ENCODE data around the gene ECD. TPM values are rescaled to one million over a fixed set of nuclear protein-coding genes. Genes with fewer than 3 reads are reported as not detected.

ECD gene
- polyA plus RNA-seq, 1 of the 3 experiments (the other 2 are of a cell fraction): 21.4 TPM

DNA sequence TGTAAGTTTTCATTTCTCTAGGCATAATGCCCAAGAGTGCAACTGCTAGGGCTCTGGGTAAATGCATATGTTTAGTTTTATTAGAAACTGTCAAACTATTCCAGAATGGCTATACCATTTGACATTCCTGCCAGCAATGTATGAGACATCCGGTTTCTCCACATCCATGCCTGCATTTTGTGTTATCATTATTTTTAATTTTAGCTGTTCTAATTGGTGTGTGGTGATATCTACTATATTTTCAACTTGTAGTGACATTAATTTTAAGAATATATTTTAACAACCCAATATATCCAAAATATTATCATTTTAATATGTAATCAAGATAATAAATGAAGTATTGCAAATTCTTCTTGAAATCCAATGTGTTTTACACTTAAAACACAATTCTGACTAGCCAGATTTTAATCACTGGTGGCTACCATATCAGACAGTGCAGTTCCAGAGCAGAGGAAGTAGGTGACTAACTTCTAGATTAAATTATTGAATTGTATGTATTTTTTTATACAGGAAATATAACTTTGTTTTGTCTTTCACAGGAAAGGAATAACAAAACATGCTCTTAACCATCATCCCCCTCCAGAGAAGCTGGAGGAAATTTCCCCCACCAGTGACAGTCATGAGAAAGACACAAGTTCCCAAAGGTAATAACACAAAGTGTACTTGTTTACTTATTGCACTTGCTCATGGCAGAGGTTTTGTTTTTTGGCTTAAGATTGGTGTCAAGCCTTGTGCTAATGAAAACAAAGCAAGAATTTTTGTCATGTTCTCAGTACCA lies 6.5 kb upstream of the ECD start:
- WGBS (ENCODE audit: low lambda C conversion rate): 100% methylated on average over 1 of the region's 1 CpG
- H4K20me1 ChIP-seq (ENCODE audit: insufficient read depth): no peaks in the 10 kb centered on the region
- no peak overlapping the region for H3K9ac ChIP-seq
- no peak for TF ChIP-seq GATA2 (CRISPR knock-in tag; IDR thresholded peaks at IDR 0.05)
- TF ChIP-seq, protein P1, sequence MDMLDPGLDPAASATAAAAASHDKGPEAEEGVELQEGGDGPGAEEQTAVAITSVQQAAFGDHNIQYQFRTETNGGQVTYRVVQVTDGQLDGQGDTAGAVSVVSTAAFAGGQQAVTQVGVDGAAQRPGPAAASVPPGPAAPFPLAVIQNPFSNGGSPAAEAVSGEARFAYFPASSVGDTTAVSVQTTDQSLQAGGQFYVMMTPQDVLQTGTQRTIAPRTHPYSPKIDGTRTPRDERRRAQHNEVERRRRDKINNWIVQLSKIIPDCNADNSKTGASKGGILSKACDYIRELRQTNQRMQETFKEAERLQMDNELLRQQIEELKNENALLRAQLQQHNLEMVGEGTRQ (IDR thresholded peaks at IDR 0.05; ENCODE audit: borderline replicate concordance, low read depth, low read length): no peak
- no peak for TF ChIP-seq MEF2A (IDR thresholded peaks at IDR 0.05; ENCODE audit: borderline replicate concordance, low read depth)
- TF ChIP-seq POLR2AphosphoS5 (IDR thresholded peaks at IDR 0.05; ENCODE audit: low read depth, low read length): no peak
- TF ChIP-seq FOSL2 (IDR thresholded peaks at IDR 0.05; ENCODE audit: borderline replicate concordance, low read depth): no peak
- no peak overlapping the region for H3K4me3 ChIP-seq (ENCODE audit: low read depth in 2 of 2, low read length in 1 of 2)
- H3K79me2 ChIP-seq (ENCODE audit: insufficient read depth): peaks cover 22% of the 10 kb centered on the region
- no peak overlapping the region for H2AFZ ChIP-seq (ENCODE audit: low read depth)
- H3K36me3 ChIP-seq (replicated peaks in 1 of 2; ENCODE audit: control insufficient read depth in 1 of 2, insufficient read depth in 2 of 2, low read length in 1 of 2): peaks cover 20 to 31% of the 10 kb centered on the region in 2 experiments
- CTCF ChIA-PET: interaction anchor here (1.1 kb wide), 1 partner anchor 15 kb away, joined by 5 read pairs; no protein-coding TSS in a partner anchor
- POLR2A ChIA-PET: interaction anchor here (0.6 kb wide), 1 partner anchor 284 kb away, joined by 3 read pairs; no protein-coding TSS in a partner anchor
- no peaks in the 10 kb centered on the region for H3K9me3 ChIP-seq
- H3K4me1 ChIP-seq (ENCODE audit: control insufficient read depth in 1 of 2, insufficient read depth in 2 of 2, low read depth in 1 of 2, low read length in 1 of 2): no peaks in the 10 kb centered on the region; a peak in 1 of 4 replicates
- H3K9me2 ChIP-seq: no peaks in the 10 kb centered on the region
- H3K27ac ChIP-seq (ENCODE audit: low read depth in 2 of 2, low read length in 1 of 2): no peak overlapping the region
- H3K27me3 ChIP-seq (ENCODE audit: insufficient read depth): no peaks in the 10 kb centered on the region
- H3F3A ChIP-seq (replicated peaks; ENCODE audit: insufficient read depth): no peaks in the 10 kb centered on the region
- H3K4me2 ChIP-seq: no peak overlapping the region
- no peak for DNase-seq

DNA sequence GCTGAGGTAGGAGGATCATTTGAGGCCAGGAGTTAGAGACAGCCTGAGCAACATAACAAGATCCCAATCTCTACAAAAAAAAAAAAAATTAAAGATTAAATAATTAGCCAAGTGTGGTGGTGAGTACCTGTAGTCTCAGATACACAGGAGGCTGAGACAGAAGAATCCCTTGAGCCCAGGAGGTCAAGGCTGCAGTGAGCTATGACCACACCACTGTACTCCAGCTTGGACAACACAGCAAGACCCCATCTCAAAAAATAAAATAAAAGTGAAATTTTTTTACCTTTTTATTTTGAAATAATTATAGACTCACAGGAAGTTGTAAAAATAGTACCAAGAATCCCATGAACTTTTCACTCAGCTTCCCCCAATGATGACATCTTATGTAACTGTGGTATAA lies 5.1 kb upstream of the ECD start:
- POLR2A ChIA-PET: no interaction called here
- Histone ChIP-seq H4K20me1 (ENCODE audit: insufficient read depth) (no peaks in the 10 kb centered on the region), H3K36me3 (replicated peaks in 1 of 2; ENCODE audit: control insufficient read depth in 1 of 2, insufficient read depth in 2 of 2, low read length in 1 of 2) (peaks cover 15 to 24% of the 10 kb centered on the region in 2 experiments), H3K27ac (ENCODE audit: low read depth in 2 of 2, low read length in 1 of 2) (no peak overlapping the region), H2AFZ (ENCODE audit: low read depth) (no peak overlapping the region), H3K79me2 (ENCODE audit: insufficient read depth) (peaks cover 32% of the 10 kb centered on the region), H3K4me3 (ENCODE audit: low read depth in 2 of 2, low read length in 1 of 2) (no peak overlapping the region), H3K9me3 (no peaks in the 10 kb centered on the region), H3K27me3 (ENCODE audit: insufficient read depth) (no peaks in the 10 kb centered on the region), H3K9me2 (no peaks in the 10 kb centered on the region), H3F3A (replicated peaks; ENCODE audit: insufficient read depth) (no peaks in the 10 kb centered on the region), H3K9ac (no peak overlapping the region), H3K4me1 (ENCODE audit: control insufficient read depth in 1 of 2, insufficient read depth in 2 of 2, low read depth in 1 of 2, low read length in 1 of 2) (no peaks in the 10 kb centered on the region; a peak in 1 of 4 replicates), H3K4me2 (no peak overlapping the region)
- no peak for TF ChIP-seq YY1 (IDR thresholded peaks at IDR 0.05; ENCODE audit: low read depth)
- TF ChIP-seq, protein P2, sequence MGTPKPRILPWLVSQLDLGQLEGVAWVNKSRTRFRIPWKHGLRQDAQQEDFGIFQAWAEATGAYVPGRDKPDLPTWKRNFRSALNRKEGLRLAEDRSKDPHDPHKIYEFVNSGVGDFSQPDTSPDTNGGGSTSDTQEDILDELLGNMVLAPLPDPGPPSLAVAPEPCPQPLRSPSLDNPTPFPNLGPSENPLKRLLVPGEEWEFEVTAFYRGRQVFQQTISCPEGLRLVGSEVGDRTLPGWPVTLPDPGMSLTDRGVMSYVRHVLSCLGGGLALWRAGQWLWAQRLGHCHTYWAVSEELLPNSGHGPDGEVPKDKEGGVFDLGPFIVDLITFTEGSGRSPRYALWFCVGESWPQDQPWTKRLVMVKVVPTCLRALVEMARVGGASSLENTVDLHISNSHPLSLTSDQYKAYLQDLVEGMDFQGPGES (IDR thresholded peaks at IDR 0.05; ENCODE audit: low read depth, low read length): no peak
- no peak for TF ChIP-seq EP300 (IDR thresholded peaks at IDR 0.05; ENCODE audit: borderline replicate concordance in 1 of 2, low read depth in 1 of 2, low read length in 1 of 2)
- TF ChIP-seq RCOR1 (IDR thresholded peaks at IDR 0.05; ENCODE audit: low read length): no peak
- no peak for TF ChIP-seq SMC3 (IDR thresholded peaks at IDR 0.05; ENCODE audit: low read depth, low read length)
- TF ChIP-seq CHD2 (IDR thresholded peaks at IDR 0.05; ENCODE audit: low read length, partially characterized antibody): no peak
- TF ChIP-seq RAD21 (IDR thresholded peaks at IDR 0.05; ENCODE audit: low read length): no peak
- no peak for DNase-seq
- CTCF ChIA-PET: interaction anchor here (0.7 kb wide), 1 partner anchor 14 kb away, joined by 3 read pairs; no protein-coding TSS in a partner anchor
